Thoracic aorta (tissue), 2 donors: ENCODE data around the gene AK4. TPM values are rescaled to one million over a fixed set of nuclear protein-coding genes. Genes with fewer than 3 reads are reported as not detected.
"Not testable (repeated sequence)": the region's sequence is repeated elsewhere in the genome, so short reads cannot be mapped to it uniquely, and the experiment has no call there.

Source experiments
- ATAC-seq: fragments of 150-250 bp; one replicate; pipeline ENCODE4 v1.8.0; 2017; ENCODE audit warnings: low read depth; ENCODE audit not compliant: insufficient number of reproducible peaks, low FRiP score
- DNase-seq: peaks from one replicate; pipeline ENCODE4 v3.0.0-alpha.2; 2020; ENCODE audit warnings: low spot score
- H3K27ac ChIP-seq, 2 donors: fragments of 200-600 bp; sonication (generic); 1 replicate in 1 of 2; 2 replicates in 1 of 2; pipeline ENCODE4 v1.5.1; 2016; ENCODE audit warnings: mild to moderate bottlenecking in 2 of 2, moderate library complexity in 2 of 2
- H3K27me3 ChIP-seq: fragments of 200-600 bp; sonication (generic); replicated peaks from 2 replicates; pipeline ENCODE4 v1.6.0; 2016; ENCODE audit warnings: mild to moderate bottlenecking; ENCODE audit not compliant: insufficient read depth
- H3K36me3 ChIP-seq: fragments of 200-600 bp; sonication (generic); one replicate; pipeline ENCODE4 v1.5.1; 2016
- H3K4me1 ChIP-seq, 2 donors: fragments of 200-600 bp; sonication (generic); 1 replicate in 1 of 2; 2 replicates in 1 of 2; pipeline versions ENCODE4 v1.5.1 to v1.6.0; 2016; ENCODE audit warnings: low read depth in 2 of 2, mild to moderate bottlenecking in 1 of 2; ENCODE audit not compliant: control insufficient read depth in 1 of 2
- H3K4me3 ChIP-seq: fragments of 200-600 bp; sonication (generic); 2 replicates; pipeline ENCODE4 v1.5.1; 2016; ENCODE audit warnings: mild to moderate bottlenecking
- H3K9me3 ChIP-seq: fragments of 200-600 bp; sonication (generic); 2 replicates; pipeline ENCODE4 v1.5.1; 2016
- total RNA-seq, 2 donors: library from RNA; depleted of rRNA; stranded (reverse); fragments of >200 nt; gene quantifications; one replicate each; pipeline versions ENCODE4 v1.1.0 to v1.2.3, GENCODE V29; 2016
- TF ChIP-seq, protein P1 (sequence below): fragments of 200-600 bp; sonication (generic); IDR thresholded peaks from one replicate; pipeline ENCODE4 v1.5.1; 2019; ENCODE audit warnings: antibody characterized with exemption

Gene AK4
- total RNA-seq, 2 donors from 2014 or later, result 32.2 to 35.8 TPM

DNA sequence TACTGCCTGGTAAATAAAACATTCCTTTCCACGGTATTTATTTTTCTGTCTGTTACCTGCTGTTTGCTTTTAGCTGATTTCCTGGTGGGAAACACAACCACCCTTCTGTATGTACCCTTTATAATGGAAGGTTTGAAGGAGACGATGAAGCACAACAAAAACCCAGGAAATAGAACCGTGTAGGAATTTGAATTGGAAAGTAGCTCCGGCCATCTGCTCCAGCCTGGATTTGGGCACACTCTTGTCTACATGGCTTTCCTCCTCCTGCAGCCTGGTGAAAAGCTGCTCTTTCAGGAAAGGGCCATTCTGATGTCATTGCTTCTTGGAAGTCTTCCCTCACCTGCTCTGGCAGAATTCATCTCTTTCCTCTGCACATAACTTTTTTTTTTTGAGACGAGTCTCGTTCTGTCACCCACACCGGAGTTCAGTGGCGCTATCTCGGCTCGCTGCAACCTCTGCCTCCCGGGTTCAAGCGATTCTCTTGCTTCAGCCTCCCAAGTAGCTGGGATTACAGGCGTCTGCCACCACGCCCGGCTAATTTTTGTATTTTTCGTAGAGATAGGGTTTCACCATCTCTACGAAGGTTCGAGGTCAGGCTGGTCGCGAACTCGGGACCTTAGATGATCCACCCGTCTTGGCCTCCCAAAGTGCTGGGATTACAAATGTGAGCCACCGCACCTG is 2.7 kb downstream of the AK4 start:
- H3K4me3 ChIP-seq, result peak overlapping the region; percentile 97
- H3K36me3 ChIP-seq, result no peaks in the 10 kb centered on the region
- H3K4me1 ChIP-seq, result peaks cover 11 to 23% of the 10 kb centered on the region in 2 donors
- no peaks in the 10 kb centered on the region for H3K9me3 ChIP-seq
- TF ChIP-seq, protein P1, sequence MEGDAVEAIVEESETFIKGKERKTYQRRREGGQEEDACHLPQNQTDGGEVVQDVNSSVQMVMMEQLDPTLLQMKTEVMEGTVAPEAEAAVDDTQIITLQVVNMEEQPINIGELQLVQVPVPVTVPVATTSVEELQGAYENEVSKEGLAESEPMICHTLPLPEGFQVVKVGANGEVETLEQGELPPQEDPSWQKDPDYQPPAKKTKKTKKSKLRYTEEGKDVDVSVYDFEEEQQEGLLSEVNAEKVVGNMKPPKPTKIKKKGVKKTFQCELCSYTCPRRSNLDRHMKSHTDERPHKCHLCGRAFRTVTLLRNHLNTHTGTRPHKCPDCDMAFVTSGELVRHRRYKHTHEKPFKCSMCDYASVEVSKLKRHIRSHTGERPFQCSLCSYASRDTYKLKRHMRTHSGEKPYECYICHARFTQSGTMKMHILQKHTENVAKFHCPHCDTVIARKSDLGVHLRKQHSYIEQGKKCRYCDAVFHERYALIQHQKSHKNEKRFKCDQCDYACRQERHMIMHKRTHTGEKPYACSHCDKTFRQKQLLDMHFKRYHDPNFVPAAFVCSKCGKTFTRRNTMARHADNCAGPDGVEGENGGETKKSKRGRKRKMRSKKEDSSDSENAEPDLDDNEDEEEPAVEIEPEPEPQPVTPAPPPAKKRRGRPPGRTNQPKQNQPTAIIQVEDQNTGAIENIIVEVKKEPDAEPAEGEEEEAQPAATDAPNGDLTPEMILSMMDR, result no peak
- H3K27ac ChIP-seq, result peak overlapping the region in 1 of 2 donors; percentile 91
- ATAC-seq, result no peak
- no peaks in the 10 kb centered on the region for H3K27me3 ChIP-seq
- DNase-seq, result no peak

DNA sequence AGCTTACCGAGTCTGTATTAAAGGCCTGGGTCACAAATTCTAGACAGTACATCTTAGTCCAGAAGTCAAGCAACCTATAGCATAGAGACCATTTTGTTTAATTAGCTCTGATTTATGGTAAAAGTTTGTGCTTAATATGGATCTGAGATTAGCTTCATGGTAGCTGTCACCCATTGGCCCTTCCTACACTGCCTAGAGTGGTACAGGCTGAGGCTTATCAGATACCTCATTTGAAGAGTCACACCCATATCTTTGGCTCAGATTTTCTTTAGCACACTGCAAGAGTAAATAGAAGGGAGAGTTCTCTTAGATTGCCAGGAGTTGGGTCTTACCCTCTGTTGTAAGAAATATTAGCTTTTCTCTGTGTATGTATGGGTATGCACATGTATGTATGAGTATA is 3.6 kb downstream of the AK4 start:
- H3K36me3 ChIP-seq, result no peaks in the 10 kb centered on the region
- no peaks in the 10 kb centered on the region for H3K9me3 ChIP-seq
- peaks cover 11 to 23% of the 10 kb centered on the region in 2 donors for H3K4me1 ChIP-seq
- ATAC-seq (no peak), DNase-seq (no peak)
- TF ChIP-seq, protein P1, result no peak
- H3K4me3 ChIP-seq, result no peak overlapping the region
- H3K27me3 ChIP-seq, result no peaks in the 10 kb centered on the region
- no peak overlapping the region for H3K27ac ChIP-seq

DNA sequence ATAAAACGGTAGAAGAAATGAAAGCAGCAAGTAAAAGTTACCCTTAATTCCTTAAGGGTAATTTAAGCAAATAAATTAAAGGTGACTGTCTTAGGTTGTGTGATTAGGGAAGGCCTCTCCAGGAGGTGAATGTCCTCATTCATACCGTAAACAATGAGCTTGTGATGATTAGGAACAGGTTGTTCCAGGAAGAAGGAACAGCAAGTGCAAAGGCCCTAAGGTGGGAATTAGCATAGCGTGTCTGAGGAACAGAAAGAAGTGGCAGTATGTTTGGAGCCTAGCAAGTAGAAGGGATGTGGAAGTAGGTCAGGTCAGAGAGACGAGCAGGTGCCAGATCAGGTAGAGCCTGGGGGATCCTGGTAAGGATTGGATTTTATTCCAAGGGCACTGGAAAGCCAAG is 5.6 kb downstream of the AK4 start:
- no peak overlapping the region for H3K4me3 ChIP-seq
- DNase-seq, result no peak
- no peaks in the 10 kb centered on the region for H3K9me3 ChIP-seq
- H3K27me3 ChIP-seq, result no peaks in the 10 kb centered on the region
- TF ChIP-seq, protein P1, result no peak
- H3K36me3 ChIP-seq, result no peaks in the 10 kb centered on the region
- peaks cover 11 to 20% of the 10 kb centered on the region in 2 donors for H3K4me1 ChIP-seq
- ATAC-seq, result no peak
- no peak overlapping the region for H3K27ac ChIP-seq

DNA sequence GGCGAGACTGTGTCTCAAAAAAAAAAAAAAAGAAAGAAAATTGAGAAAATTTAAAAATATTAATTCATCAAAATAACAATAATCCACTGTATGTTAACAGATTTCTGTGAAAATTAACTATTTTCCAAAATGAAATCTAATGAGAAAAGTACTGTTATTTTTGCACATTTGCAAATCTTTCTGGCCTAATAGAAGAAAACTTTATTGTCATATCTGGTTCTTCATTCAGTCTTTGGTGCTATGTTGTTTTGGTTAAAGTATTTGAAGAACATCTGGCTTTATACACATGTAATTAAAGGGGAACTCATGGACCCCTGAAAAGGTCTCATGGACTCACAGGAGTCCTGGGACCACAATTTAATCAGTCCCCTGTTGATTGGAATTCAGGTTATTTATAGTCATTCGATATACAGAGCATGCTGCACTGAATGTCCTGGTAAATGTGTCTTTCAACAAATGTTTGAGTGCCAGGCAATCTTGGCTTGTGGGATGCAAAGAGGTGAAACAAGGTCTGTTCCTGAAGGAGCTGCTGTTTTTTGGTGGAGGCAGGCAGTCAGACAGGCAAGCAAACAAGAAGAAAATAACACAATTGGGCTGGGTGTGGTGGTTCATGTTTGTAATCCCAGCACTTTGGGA is 9.0 kb downstream of the AK4 start:
- Histone ChIP-seq H3K36me3 (no peaks in the 10 kb centered on the region), H3K4me3 (no peak overlapping the region), H3K27me3 (no peaks in the 10 kb centered on the region), H3K27ac (no peak overlapping the region), H3K9me3 (no peaks in the 10 kb centered on the region), H3K4me1 (peaks cover 0 to 3% of the 10 kb centered on the region in 2 donors)
- TF ChIP-seq, protein P1, result no peak
- ATAC-seq, result no peak
- DNase-seq, result no peak

DNA sequence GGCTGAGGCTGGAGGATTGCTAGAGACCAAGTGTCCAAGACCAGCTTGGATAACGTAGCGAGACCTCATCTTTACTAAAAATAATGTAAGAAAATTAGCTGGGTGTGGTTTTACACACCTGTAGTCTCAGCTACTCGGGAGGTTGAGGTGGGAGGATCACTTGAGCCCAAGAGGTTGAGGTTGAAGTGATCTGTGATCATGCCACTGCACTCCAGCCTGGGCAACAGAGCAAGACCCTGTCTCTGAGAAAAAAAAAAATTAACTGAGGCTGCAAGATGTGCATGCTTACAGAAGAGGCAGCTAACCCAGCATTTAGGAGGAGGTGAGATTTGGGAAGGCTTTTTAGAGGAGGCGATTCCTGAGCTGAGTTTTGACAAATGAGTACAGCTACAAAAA is 9.5 kb downstream of the AK4 start:
- no peak overlapping the region for H3K4me3 ChIP-seq
- peaks cover 0 to 3% of the 10 kb centered on the region in 2 donors for H3K4me1 ChIP-seq
- no peak overlapping the region for H3K27ac ChIP-seq
- no peak for ATAC-seq
- no peaks in the 10 kb centered on the region for H3K27me3 ChIP-seq
- DNase-seq, result no peak
- no peaks in the 10 kb centered on the region for H3K9me3 ChIP-seq
- TF ChIP-seq, protein P1, result no peak
- H3K36me3 ChIP-seq, result no peaks in the 10 kb centered on the region

DNA sequence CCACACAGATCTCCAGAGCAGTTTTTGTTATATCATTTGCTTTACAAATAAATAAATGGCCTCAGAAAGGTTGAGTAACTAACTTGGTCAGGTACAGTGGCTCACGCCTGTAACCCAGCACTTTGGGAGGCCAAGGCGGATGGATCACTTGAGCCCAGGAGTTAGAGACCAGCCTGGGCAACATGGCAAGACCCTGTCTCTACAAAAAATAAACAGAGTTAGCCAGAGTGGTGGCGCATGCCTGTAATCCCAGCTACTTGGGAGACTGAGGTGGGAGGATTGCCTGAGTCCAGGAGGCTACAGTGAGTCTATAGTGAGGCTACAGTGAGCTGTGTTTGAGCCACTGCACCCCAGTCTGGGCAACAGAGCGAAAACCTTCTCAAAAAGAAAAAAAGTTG is 11.3 kb downstream of the AK4 start:
- H3K27ac ChIP-seq, ATAC-seq, H3K4me3 ChIP-seq, H3K9me3 ChIP-seq, H3K36me3 ChIP-seq, DNase-seq, H3K27me3 ChIP-seq, H3K4me1 ChIP-seq: not testable (repeated sequence)
